HG03342 (cell line): ENCODE results near the gene SETD2.

Source experiments
- ATAC-seq: cut with Tn5 transposase; IDR thresholded peaks from one replicate; pipeline ENCODE4 v1.9.1; 2021; ENCODE audit warnings: mild to moderate bottlenecking, moderate library complexity; ENCODE audit not compliant: unreplicated experiment

The SETD2 gene

DNA sequence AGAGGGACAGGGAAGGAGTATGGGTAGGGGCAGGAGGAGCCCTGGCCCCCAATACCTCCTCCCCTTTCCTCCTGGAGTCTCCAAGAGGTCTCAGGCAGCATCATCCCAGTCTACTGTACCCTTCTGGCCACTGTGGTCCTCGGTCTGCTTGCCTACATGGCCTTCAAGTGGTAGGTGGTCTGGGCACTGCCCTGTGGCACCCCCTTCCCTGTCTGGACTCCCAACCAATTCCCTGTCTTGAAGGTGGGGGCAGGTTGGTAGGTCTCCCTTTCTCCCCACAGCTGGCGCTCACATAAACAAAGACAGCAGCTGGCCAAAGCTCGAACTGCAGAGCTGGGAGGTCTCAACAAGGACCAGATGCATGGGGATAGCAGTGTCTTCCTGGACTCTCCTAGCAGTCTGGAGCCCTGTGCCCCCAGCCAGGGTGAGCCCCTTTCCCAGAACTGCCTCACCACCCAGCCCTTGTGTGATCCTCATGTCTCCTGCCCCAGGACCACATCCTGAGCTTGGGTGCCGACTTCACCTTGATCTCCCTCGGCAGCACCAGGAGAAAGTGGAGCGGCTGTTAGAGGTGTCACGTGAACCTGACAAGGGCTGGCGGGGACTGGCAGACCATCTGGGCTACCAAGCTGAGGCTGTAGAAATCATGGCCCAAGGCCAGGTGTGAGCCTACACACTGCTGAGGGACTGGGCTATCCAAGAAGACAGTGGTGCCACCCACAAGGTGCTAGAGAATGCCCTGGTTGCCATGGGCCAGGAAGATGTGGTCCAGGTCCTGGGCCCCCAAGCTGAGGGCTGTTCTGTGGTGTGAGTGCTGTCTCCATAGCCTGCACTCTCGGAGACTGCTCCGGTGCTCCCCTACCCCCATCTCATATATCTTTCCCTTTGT lies 151.3 kb downstream of the SETD2 start:
- no peak for ATAC-seq

DNA sequence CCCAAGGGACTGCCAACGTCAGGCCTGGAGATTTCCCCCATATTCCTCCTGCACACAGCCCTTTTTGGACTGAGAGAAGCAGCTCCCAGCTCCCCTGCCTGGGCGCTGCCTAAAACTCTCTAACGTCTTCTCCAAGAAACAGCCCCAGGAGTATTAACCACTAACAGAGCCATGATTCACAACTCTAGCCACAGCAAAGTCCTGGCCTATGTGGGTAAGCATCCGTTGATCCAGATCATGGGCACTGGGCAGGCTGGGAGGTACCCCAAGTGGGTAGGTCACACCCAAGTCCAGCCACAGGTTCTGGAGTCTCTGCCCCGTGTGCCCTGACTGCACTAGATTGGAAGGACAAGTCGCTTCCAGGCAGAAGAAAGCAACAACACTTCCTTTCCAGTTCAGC lies 152.5 kb downstream of the SETD2 start:
- no peak for ATAC-seq

DNA sequence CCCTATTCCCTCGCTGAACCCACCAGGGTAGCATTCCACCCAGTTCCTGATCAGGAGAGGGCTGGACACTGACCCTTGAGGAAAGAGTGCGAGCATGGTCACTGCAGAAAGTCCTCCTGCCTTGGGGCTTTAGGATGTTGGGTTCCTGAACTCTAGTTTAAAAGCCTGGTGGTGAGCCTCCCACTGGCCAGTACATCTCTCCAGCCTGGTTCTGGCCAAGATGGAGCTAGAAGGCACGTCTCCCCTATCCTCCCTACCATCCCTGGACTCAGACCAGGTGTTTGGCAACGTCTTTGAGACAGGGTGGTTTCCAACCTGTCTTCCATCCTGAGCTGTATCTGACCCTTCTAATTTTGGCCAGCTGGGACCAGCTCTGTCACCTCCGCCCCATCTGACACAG lies 153.0 kb downstream of the SETD2 start:
- ATAC-seq, result no peak

- no peak for ATAC-seq
These were observed 153.7 kb downstream of the SETD2 start for GRCh38 chr3:47010111-47010712.

GRCh38 chr3:47009225-47010110 lies 154.4 kb downstream of the SETD2 start:
- ATAC-seq, result peak; percentile 77

DNA sequence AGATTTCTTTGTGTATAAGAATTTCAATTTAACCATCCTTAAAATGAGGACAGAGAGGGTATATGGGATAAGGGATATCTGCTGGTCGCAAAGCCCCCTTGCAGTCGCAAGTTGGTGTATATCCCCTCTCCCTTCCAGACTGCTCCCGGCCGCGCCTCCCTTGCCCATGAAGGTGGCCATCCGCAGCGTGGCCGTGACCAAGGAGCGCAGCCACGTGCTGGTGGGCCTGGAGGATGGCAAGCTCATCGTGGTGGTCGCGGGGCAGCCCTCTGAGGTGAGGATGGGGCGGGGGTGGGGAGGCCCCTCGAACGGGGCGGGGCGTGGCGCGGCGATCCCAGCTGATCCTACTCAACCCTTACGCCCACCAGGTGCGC lies 155.1 kb downstream of the SETD2 start:
- ATAC-seq, result no peak

- no peak for ATAC-seq
These were observed 155.6 kb downstream of the SETD2 start for GRCh38 chr3:47008234-47008796.

GRCh38 chr3:47007482-47008233 lies 156.3 kb downstream of the SETD2 start:
- ATAC-seq, result no peak

GRCh38 chr3:47007001-47007400 lies 156.9 kb downstream of the SETD2 start:
- ATAC-seq, result no peak

DNA sequence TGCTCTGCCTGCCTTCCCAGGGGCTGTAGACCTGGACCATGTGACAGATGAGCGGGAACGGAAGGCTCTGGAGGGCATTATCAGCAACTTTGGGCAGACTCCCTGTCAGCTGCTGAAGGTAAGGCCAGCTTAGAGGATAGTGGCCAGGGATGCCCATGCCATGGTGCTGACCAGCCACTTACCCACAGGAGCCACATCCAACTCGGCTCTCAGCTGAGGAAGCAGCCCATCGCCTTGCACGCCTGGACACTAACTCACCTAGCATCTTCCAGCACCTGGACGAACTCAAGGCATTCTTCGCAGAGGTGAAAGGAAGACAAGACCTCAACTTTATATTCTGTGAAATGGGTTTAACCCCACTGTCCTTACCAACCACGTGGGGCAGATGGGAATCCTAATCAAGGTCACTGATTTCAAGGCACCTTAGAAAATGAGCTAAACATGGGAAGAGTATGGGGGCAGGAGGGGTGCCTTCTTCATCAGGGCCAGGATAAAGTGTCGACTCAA lies 157.7 kb downstream of the SETD2 start:
- no peak for ATAC-seq

GRCh38 chr3:47005212-47006144 lies 158.4 kb downstream of the SETD2 start:
- ATAC-seq, result no peak

- no peak for ATAC-seq
These were observed 159.3 kb downstream of the SETD2 start for GRCh38 chr3:47004369-47005211.

- ATAC-seq, result no peak
These were observed 160.2 kb downstream of the SETD2 start for GRCh38 chr3:47003461-47004368.

DNA sequence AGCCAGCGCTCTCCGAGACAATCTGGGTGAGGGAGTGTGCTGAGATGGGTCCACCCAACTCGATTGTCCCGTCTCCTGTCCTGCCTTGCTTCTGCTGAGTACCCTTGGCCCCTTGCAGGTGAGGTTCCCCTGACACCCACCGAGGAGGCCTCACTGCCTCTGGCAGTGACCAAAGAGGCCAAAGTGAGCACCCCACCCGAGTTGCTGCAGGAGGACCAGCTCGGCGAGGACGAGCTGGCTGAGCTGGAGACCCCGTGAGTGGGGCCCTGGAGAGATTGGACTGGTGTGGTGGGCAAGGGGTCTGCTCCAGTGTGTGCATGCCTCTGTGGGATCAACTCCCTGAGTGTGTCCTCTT lies 160.9 kb downstream of the SETD2 start:
- no peak for ATAC-seq

DNA sequence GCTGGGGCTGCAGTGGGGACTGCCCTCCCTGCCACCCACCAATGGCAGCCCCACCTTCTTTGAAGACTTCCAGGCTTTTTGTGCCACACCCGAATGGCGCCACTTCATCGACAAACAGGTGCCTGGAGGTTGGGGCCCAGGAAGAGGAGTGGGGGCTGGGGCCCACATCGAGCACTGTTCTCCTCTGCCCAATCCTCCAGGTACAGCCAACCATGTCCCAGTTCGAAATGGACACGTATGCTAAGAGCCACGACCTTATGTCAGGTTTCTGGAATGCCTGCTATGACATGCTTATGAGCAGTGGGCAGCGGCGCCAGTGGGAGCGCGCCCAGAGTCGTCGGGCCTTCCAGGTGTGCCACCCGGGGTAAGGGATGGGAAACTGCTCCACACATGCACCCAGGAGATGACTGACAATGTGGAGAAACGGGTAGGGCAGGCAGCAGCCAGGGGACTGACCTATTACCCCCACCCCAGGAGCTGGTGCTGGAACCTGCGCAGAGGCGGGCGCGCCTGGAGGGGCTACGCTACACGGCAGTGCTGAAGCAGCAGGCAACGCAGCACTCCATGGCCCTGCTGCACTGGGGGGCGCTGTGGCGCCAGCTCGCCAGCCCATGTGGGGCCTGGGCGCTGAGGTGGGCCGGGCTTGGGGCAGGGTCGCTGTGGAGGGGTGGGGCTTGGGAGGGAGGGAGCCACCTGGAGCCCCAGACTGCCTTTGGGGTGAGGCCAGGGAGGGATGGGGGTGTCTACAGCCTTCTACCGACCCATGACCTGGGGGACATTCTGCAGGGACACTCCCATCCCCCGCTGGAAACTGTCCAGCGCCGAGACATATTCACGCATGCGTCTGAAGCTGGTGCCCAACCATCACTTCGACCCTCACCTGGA lies 161.5 kb downstream of the SETD2 start:
- no peak for ATAC-seq

DNA sequence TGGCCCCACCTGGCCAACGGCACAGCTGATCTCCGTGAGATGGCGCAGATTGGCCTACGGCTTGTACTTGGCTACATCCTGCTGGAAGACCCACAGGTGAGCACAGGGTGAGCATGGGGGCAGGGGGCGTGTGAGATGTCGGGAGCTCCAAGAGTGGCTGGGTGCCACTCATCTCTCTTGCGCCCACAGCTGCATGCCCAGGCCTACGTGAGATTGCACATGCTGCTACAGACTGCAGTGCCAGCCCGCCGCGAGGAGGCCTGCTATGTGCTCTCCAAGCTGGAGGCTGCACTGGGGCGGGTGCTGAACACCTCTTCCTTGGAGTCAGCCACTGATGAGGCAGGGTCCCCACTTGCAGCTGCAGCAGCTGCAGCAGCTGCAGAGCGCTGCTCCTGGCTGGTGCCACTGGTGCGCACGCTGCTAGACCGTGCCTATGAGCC lies 162.2 kb downstream of the SETD2 start:
- no peak for ATAC-seq
